ENCODE measurements around the gene TAF1C.

Gene TAF1C

GRCh38 chr16:84177741-84178073, 9.2 kb downstream of the TAF1C start:
- no peaks in the 10 kb centered on the region for H3K4me1 ChIP-seq (ENCODE audit: insufficient read depth, low read length, severe bottlenecking)
- peaks cover 51% of the 10 kb centered on the region for H3K36me3 ChIP-seq (ENCODE audit: insufficient read depth, low read length)
- no peaks in the 10 kb centered on the region for H4K20me1 ChIP-seq (ENCODE audit: insufficient read depth, low read length)
- H3F3A ChIP-seq (ENCODE audit: insufficient read depth, low read length), result no peaks in the 10 kb centered on the region
- TF ChIP-seq EZH2 (IDR thresholded peaks at IDR 0.05; ENCODE audit: borderline replicate concordance, low read length) (no peak), CTCF (IDR thresholded peaks at IDR 0.05; ENCODE audit: low read length) (no peak)
- H3K79me2 ChIP-seq (ENCODE audit: insufficient read depth, low read length), result no peaks in the 10 kb centered on the region
- no peaks in the 10 kb centered on the region for H3K27me3 ChIP-seq (ENCODE audit: insufficient read depth, low read length)
- H3K9ac ChIP-seq (ENCODE audit: low read length), result no peak overlapping the region
- H3K9me2 ChIP-seq (ENCODE audit: low read depth, low read length), result no peaks in the 10 kb centered on the region
- no peak overlapping the region for H3K4me2 ChIP-seq (ENCODE audit: low read length)
- no peaks in the 10 kb centered on the region for H3K9me3 ChIP-seq (ENCODE audit: low read length)
- no peak overlapping the region for H3K27ac ChIP-seq (ENCODE audit: low read depth, low read length, poor library complexity, severe bottlenecking)
- H2AFZ ChIP-seq (ENCODE audit: low read length), result no peak overlapping the region
- no peak overlapping the region for H3K4me3 ChIP-seq (ENCODE audit: low read depth, low read length, poor library complexity, severe bottlenecking)

- no peak overlapping the region for H3K27ac ChIP-seq (ENCODE audit: low read depth, low read length, poor library complexity, severe bottlenecking)
- no peak overlapping the region for H3K4me3 ChIP-seq (ENCODE audit: low read depth, low read length, poor library complexity, severe bottlenecking)
- no peaks in the 10 kb centered on the region for H4K20me1 ChIP-seq (ENCODE audit: insufficient read depth, low read length)
- H3K27me3 ChIP-seq (ENCODE audit: insufficient read depth, low read length), result no peaks in the 10 kb centered on the region
- H3F3A ChIP-seq (ENCODE audit: insufficient read depth, low read length), result no peaks in the 10 kb centered on the region
- H3K9me3 ChIP-seq (ENCODE audit: low read length), result no peaks in the 10 kb centered on the region
- H3K4me2 ChIP-seq (ENCODE audit: low read length), result no peak overlapping the region
- no peaks in the 10 kb centered on the region for H3K9me2 ChIP-seq (ENCODE audit: low read depth, low read length)
- no peaks in the 10 kb centered on the region for H3K4me1 ChIP-seq (ENCODE audit: insufficient read depth, low read length, severe bottlenecking)
- no peaks in the 10 kb centered on the region for H3K79me2 ChIP-seq (ENCODE audit: insufficient read depth, low read length)
- no peak overlapping the region for H2AFZ ChIP-seq (ENCODE audit: low read length)
- no peak overlapping the region for H3K9ac ChIP-seq (ENCODE audit: low read length)
- H3K36me3 ChIP-seq (ENCODE audit: insufficient read depth, low read length), result peaks cover 39% of the 10 kb centered on the region
- no peak for TF ChIP-seq CTCF (IDR thresholded peaks at IDR 0.05; ENCODE audit: low read length)
- TF ChIP-seq EZH2 (IDR thresholded peaks at IDR 0.05; ENCODE audit: borderline replicate concordance, low read length), result no peak
Measured at GRCh38 chr16:84176192-84177053, 10.4 kb downstream of the TAF1C start.

GRCh38 chr16:84175350-84176081, 11.3 kb downstream of the TAF1C start:
- Histone ChIP-seq H3K4me3 (ENCODE audit: low read depth, low read length, poor library complexity, severe bottlenecking) (no peak overlapping the region), H3K4me1 (ENCODE audit: insufficient read depth, low read length, severe bottlenecking) (no peaks in the 10 kb centered on the region), H3K4me2 (ENCODE audit: low read length) (no peak overlapping the region), H2AFZ (ENCODE audit: low read length) (no peak overlapping the region), H3K27ac (ENCODE audit: low read depth, low read length, poor library complexity, severe bottlenecking) (no peak overlapping the region), H4K20me1 (ENCODE audit: insufficient read depth, low read length) (no peaks in the 10 kb centered on the region), H3K9me2 (ENCODE audit: low read depth, low read length) (no peaks in the 10 kb centered on the region), H3K79me2 (ENCODE audit: insufficient read depth, low read length) (no peaks in the 10 kb centered on the region), H3K36me3 (ENCODE audit: insufficient read depth, low read length) (peaks cover 30% of the 10 kb centered on the region), H3F3A (ENCODE audit: insufficient read depth, low read length) (no peaks in the 10 kb centered on the region), H3K27me3 (ENCODE audit: insufficient read depth, low read length) (no peaks in the 10 kb centered on the region), H3K9ac (ENCODE audit: low read length) (no peak overlapping the region), H3K9me3 (ENCODE audit: low read length) (no peaks in the 10 kb centered on the region)
- peak; percentile 60 for TF ChIP-seq CTCF (IDR thresholded peaks at IDR 0.05; ENCODE audit: low read length)
- TF ChIP-seq EZH2 (IDR thresholded peaks at IDR 0.05; ENCODE audit: borderline replicate concordance, low read length), result no peak

All from OCI-LY1 (cell line).